GM10248 (cell line): ENCODE results near the gene TRPT1.
A peak's percentile ranks its signal among the peaks of the same experiment; 100 is the strongest.

ENCODE experiments used
- CTCF ChIA-PET: fragments of 300-600 bp; sonication (Branson Sonifier 250); formaldehyde crosslinking; extraction: SDS; loops from one replicate; lab custom pipeline; 2021; ENCODE audit warnings: antibody characterized with exemption; lab: Yijun Ruan, JAX
- POLR2A ChIA-PET: fragments of 350-650 bp; sonication (Branson Sonifier 250); formaldehyde crosslinking; extraction: SDS; loops from one replicate; lab custom pipeline; 2020; ENCODE audit warnings: antibody characterized with exemption; lab: Yijun Ruan, JAX
- DNase-seq: peaks from one replicate; pipeline ENCODE4 v3.0.0; 2012; ENCODE audit errors: extremely low spot score
- CTCF ChIP-seq: IDR thresholded peaks from 2 replicates; pipeline ENCODE4 v1.5.1; 2012; ENCODE audit warnings: mild to moderate bottlenecking, low read depth; ENCODE audit errors: extremely low read depth, missing control alignments, control extremely low read depth

TRPT1 gene

GRCh38 chr11:64238076-64238475, 12.1 kb upstream of the TRPT1 start:
- no peak for TF ChIP-seq CTCF
- POLR2A ChIA-PET: interaction anchor here (1.2 kb wide), 1 partner anchor 57 kb away, joined by 3 read pairs; no protein-coding TSS in a partner anchor
- no peak for DNase-seq
- CTCF ChIA-PET: interaction anchor here (1.1 to 30.9 kb wide), 3 partner anchors 12 to 28 kb away, joined by 3 to 368 read pairs (median 16); partner anchors contain the start of genes FERMT3, NUDT22 and TRPT1

- DNase-seq: no peak
- POLR2A ChIA-PET: no interaction called here
- CTCF ChIA-PET: interaction anchor here (1.1 to 30.9 kb wide), 4 partner anchors 8 to 27 kb away, joined by 3 to 368 read pairs (median 10); partner anchors contain the start of genes FERMT3, NUDT22 and TRPT1
- no peak for TF ChIP-seq CTCF
Measured at GRCh38 chr11:64237484-64237951, 11.5 kb upstream of the TRPT1 start.

GRCh38 chr11:64235437-64236161, 9.6 kb upstream of the TRPT1 start:
- no peak for DNase-seq
- POLR2A ChIA-PET: interaction anchor here (0.7 kb wide), 1 partner anchor 11 kb away, joined by 4 read pairs; no protein-coding TSS in a partner anchor
- CTCF ChIA-PET: interaction anchor here (0.7 to 30.9 kb wide), 6 partner anchors 10 to 69 kb away, joined by 3 to 368 read pairs (median 4); partner anchors contain the start of genes FERMT3, NUDT22 and TRPT1
- TF ChIP-seq CTCF: no peak

GRCh38 chr11:64234647-64235379, 8.8 kb upstream of the TRPT1 start:
- ChIA-PET POLR2A (interaction anchor here (0.9 kb wide), 1 partner anchor 83 kb away, joined by 3 read pairs; the partner anchor contains the start of gene PRDX5), CTCF (interaction anchor here (0.7 to 30.9 kb wide), 5 partner anchors 17 to 69 kb away, joined by 3 to 368 read pairs (median 3); partner anchors contain the start of gene FERMT3)
- TF ChIP-seq CTCF: no peak
- DNase-seq: no peak

- DNase-seq: peak; percentile 87
- TF ChIP-seq CTCF: no peak
- CTCF ChIA-PET: interaction anchor here (1.0 to 30.9 kb wide), 4 partner anchors 17 to 67 kb away, joined by 3 to 368 read pairs (median 8); partner anchors contain the start of genes FERMT3 and PLCB3
- POLR2A ChIA-PET: interaction anchor here (0.9 kb wide), 1 partner anchor 84 kb away, joined by 3 read pairs; the partner anchor contains the start of gene PRDX5
Measured at GRCh38 chr11:64233913-64234586, 8.1 kb upstream of the TRPT1 start, which contains the start of gene VEGFB. VEGFB (plus strand) TSS chr11:64234584; CDS start chr11:64234834, 250 bp downstream.
